GM06990 (cell line): ENCODE measurements around the gene C1orf185.
"Not testable (repeated sequence)": the region's sequence is repeated elsewhere in the genome, so short reads cannot be mapped to it uniquely, and the experiment has no call there.

Experiments
- DNase-seq: peaks from one replicate; pipeline ENCODE4 v3.0.0-alpha.2; 2011; ENCODE audit not compliant: insufficient read length; ENCODE audit errors: extremely low read depth
- H3K27me3 ChIP-seq: replicated peaks from 2 replicates; pipeline ENCODE4 v1.6.0; 2011; ENCODE audit warnings: low read length; ENCODE audit not compliant: control insufficient read depth, insufficient read depth
- H3K36me3 ChIP-seq: 2 replicates; pipeline ENCODE4 v1.5.1; 2011; ENCODE audit warnings: low read length; ENCODE audit not compliant: control insufficient read depth, insufficient read depth
- H3K4me3 ChIP-seq: replicated peaks from 2 replicates; pipeline ENCODE4 v1.5.1; 2011; ENCODE audit warnings: low read depth, mild to moderate bottlenecking, control low read depth, low read length
- CTCF ChIP-seq: IDR thresholded peaks from 2 replicates; pipeline ENCODE4 v1.5.1; 2011; ENCODE audit warnings: low read length, control low read depth, mild to moderate bottlenecking, inconsistent platforms; ENCODE audit not compliant: insufficient read depth, poor library complexity, severe bottlenecking

The C1orf185 gene

GRCh38 chr1:51157395-51157794 is 55.4 kb downstream of the C1orf185 start:
- H3K27me3 ChIP-seq: no peaks in the 10 kb centered on the region

GRCh38 chr1:51158263-51158662 is 56.2 kb downstream of the C1orf185 start:
- TF ChIP-seq CTCF: no peak
- H3K36me3 ChIP-seq: no peaks in the 10 kb centered on the region
- H3K4me3 ChIP-seq: no peak overlapping the region
- H3K27me3 ChIP-seq: no peaks in the 10 kb centered on the region
- no peak for DNase-seq

More at GRCh38 chr1:51157395-51157794, 55.4 kb downstream of the C1orf185 start:
- DNase-seq: no peak
- TF ChIP-seq CTCF: no peak
- H3K36me3 ChIP-seq: no peaks in the 10 kb centered on the region
- no peak overlapping the region for H3K4me3 ChIP-seq

GRCh38 chr1:51162560-51162959 is 60.5 kb downstream of the C1orf185 start:
- not testable (repeated sequence) for DNase-seq, H3K4me3 ChIP-seq, H3K27me3 ChIP-seq, H3K36me3 ChIP-seq

GRCh38 chr1:51165540-51165939 is 63.5 kb downstream of the C1orf185 start:
- Histone ChIP-seq H3K36me3 (no peaks in the 10 kb centered on the region), H3K4me3 (no peak overlapping the region), H3K27me3 (no peaks in the 10 kb centered on the region)
- no peak for TF ChIP-seq CTCF
- no peak for DNase-seq

GRCh38 chr1:51168266-51168845 is 66.3 kb downstream of the C1orf185 start:
- Histone ChIP-seq H3K27me3 (no peaks in the 10 kb centered on the region), H3K36me3 (no peaks in the 10 kb centered on the region), H3K4me3 (no peak overlapping the region)
- TF ChIP-seq CTCF: no peak
- peak; percentile 9 for DNase-seq

- H3K27me3 ChIP-seq: no peaks in the 10 kb centered on the region
- H3K36me3 ChIP-seq: no peaks in the 10 kb centered on the region
- no peak for DNase-seq
- TF ChIP-seq CTCF: no peak
- no peak overlapping the region for H3K4me3 ChIP-seq
Measured at GRCh38 chr1:51168936-51169335, 66.9 kb downstream of the C1orf185 start.
